NCI-H526 treated with DMSO at 0.1 percent for 48 hours (cell line): ENCODE measurements around the gene GLOD4.
"Not testable (repeated sequence)": the region's sequence is repeated elsewhere in the genome, so short reads cannot be mapped to it uniquely, and the experiment has no call there.

Source experiments
- DNase-seq: peaks from one replicate; lab custom pipeline; 2025; lab: John Stamatoyannopoulos, UW

GLOD4 gene

GRCh38 chr17:773467-774312 is 8.4 kb downstream of the GLOD4 start:
- DNase-seq = no peak

GRCh38 chr17:773016-773415 is 9.1 kb downstream of the GLOD4 start:
- DNase-seq = no peak

- no peak for DNase-seq
These were observed 15.0 kb downstream of the GLOD4 start for GRCh38 chr17:767076-767475.

GRCh38 chr17:760371-760770 is 21.7 kb downstream of the GLOD4 start:
- DNase-seq = no peak

- DNase-seq = no peak
These were observed 22.1 kb downstream of the GLOD4 start for GRCh38 chr17:759964-760363.

GRCh38 chr17:756010-756567 is 26.0 kb downstream of the GLOD4 start:
- DNase-seq = not testable (repeated sequence)

- DNase-seq = not testable (repeated sequence)
These were observed 26.6 kb downstream of the GLOD4 start for GRCh38 chr17:755319-755961.

GRCh38 chr17:753418-753817 is 28.7 kb downstream of the GLOD4 start:
- DNase-seq = no peak

GRCh38 chr17:752620-753219 is 29.4 kb downstream of the GLOD4 start:
- no peak for DNase-seq

- DNase-seq = peak; percentile 64
These were observed 30.0 kb downstream of the GLOD4 start, which contains the start of gene GEMIN4 for GRCh38 chr17:752002-752619. TSS of gene GEMIN4 (minus strand) at chr17:752264. CDS start at chr17:752142, 122 bp downstream.

GRCh38 chr17:751269-752001 is 30.6 kb downstream of the GLOD4 start:
- no peak for DNase-seq

- no peak for DNase-seq
These were observed 31.5 kb downstream of the GLOD4 start for GRCh38 chr17:750431-751037.

GRCh38 chr17:749359-749758 is 32.7 kb downstream of the GLOD4 start:
- DNase-seq = not testable (repeated sequence)

- DNase-seq = not testable (repeated sequence)
These were observed 33.5 kb downstream of the GLOD4 start for GRCh38 chr17:748604-749003.

GRCh38 chr17:746783-747629 is 35.1 kb downstream of the GLOD4 start:
- no peak for DNase-seq

- DNase-seq = no peak
These were observed 35.9 kb downstream of the GLOD4 start for GRCh38 chr17:746181-746580.

- no peak for DNase-seq
These were observed 36.7 kb downstream of the GLOD4 start for GRCh38 chr17:745406-745805.

- DNase-seq = no peak
These were observed 37.1 kb downstream of the GLOD4 start for GRCh38 chr17:744937-745336.

GRCh38 chr17:743139-743538 is 38.9 kb downstream of the GLOD4 start:
- no peak for DNase-seq

- no peak for DNase-seq
These were observed 39.8 kb downstream of the GLOD4 start for GRCh38 chr17:742147-742793.
